AG04450 (cell line): ENCODE results near the gene PTPRD. TPM values are rescaled to one million over a fixed set of nuclear protein-coding genes. Genes with fewer than 3 reads are reported as not detected.

Experiments used
- CTCF ChIA-PET: fragments of 300-600, 350-600 bp; formaldehyde crosslinking; extraction: SDS; loops from one replicate; lab custom pipeline; 2022; ENCODE audit warnings: antibody characterized with exemption, inconsistent platforms; lab: Charles Lee
- POLR2A ChIA-PET: fragments of 350-600 bp; formaldehyde crosslinking; extraction: SDS; loops from one replicate; lab custom pipeline; 2021; ENCODE audit warnings: antibody characterized with exemption, inconsistent platforms; lab: Yijun Ruan, JAX
- DNase-seq: peaks from one replicate; pipeline ENCODE4 v3.0.0-alpha.2; 2011; ENCODE audit warnings: low read depth, low spot score
- H3K27ac ChIP-seq: one replicate; pipeline ENCODE4 v1.5.1; 2012; ENCODE audit warnings: low read depth, low read length, control low read depth
- H3K27me3 ChIP-seq: one replicate; pipeline ENCODE4 v1.6.0; 2012; ENCODE audit warnings: low read length; ENCODE audit not compliant: control insufficient read depth, insufficient read depth
- H3K4me3 ChIP-seq: 2 replicates; pipeline ENCODE4 v1.5.1; 2011; ENCODE audit warnings: mild to moderate bottlenecking, low read depth, low read length, control low read depth
- H3K9me3 ChIP-seq: 2 replicates; pipeline ENCODE4 v1.5.1; 2012; ENCODE audit warnings: low read length; ENCODE audit not compliant: control insufficient read depth, insufficient read depth
- CTCF ChIP-seq: IDR thresholded peaks from 2 replicates; pipeline ENCODE4 v1.5.1; 2011; ENCODE audit warnings: low read depth, low read length, control low read depth, inconsistent platforms
- polyA plus RNA-seq: library from polyadenylated mRNA; depleted of rRNA; stranded (reverse); fragments of >200 nt; gene quantifications from 2 replicates; pipeline ENCODE4 v1.2.3, GENCODE V29; 2011

PTPRD gene
- polyA plus RNA-seq, 1 experiment, result 0.19 TPM

- Histone ChIP-seq H3K4me3 (no peak overlapping the region), H3K9me3 (no peaks in the 10 kb centered on the region), H3K27me3 (no peaks in the 10 kb centered on the region), H3K27ac (no peak overlapping the region)
- TF ChIP-seq CTCF, result no peak
- no peak for DNase-seq
- CTCF ChIA-PET, result no interaction called here
- POLR2A ChIA-PET, result no interaction called here
Observed at GRCh38 chr9:9202276-9202675, 1410.5 kb downstream of the PTPRD start.

- CTCF ChIA-PET, result no interaction called here
- no peak for DNase-seq
- Histone ChIP-seq H3K9me3 (peaks cover 5% of the 10 kb centered on the region), H3K27ac (no peak overlapping the region), H3K27me3 (no peaks in the 10 kb centered on the region), H3K4me3 (no peak overlapping the region)
- no peak for TF ChIP-seq CTCF
- POLR2A ChIA-PET, result no interaction called here
Observed at GRCh38 chr9:9186086-9186485, 1426.7 kb downstream of the PTPRD start.

- ChIA-PET CTCF (no interaction called here), POLR2A (no interaction called here)
- TF ChIP-seq CTCF, result no peak
Observed at GRCh38 chr9:9182431-9182830, 1430.4 kb downstream of the PTPRD start.

DNA sequence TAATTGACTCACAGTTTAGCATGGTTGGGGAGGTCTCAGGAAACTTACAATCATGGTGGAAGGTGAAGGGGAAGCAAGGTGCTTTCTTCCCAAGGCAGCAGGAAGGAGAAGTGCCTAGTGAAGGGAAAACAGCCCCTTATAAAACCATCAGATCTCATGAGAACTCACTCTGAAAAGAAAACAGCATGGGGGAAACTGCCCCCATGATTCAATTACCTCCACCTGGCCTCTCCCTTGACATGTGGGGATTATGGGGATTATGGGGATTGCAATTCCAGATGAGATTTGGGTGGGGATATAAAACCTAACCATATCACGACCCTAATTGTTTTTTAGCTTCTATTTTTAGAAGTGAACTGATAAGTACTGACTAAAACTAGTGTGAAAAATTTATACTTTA is 1435.7 kb downstream of the PTPRD start:
- no peaks in the 10 kb centered on the region for H3K27me3 ChIP-seq
- CTCF ChIA-PET, result no interaction called here
- POLR2A ChIA-PET, result no interaction called here
- no peak for TF ChIP-seq CTCF
- H3K9me3 ChIP-seq, result no peaks in the 10 kb centered on the region; the same call in 1 of the 2 replicates
- DNase-seq, result no peak
- H3K27ac ChIP-seq, result no peak overlapping the region
- no peak overlapping the region for H3K4me3 ChIP-seq

More at GRCh38 chr9:9182431-9182830, 1430.4 kb downstream of the PTPRD start:
- Histone ChIP-seq H3K9me3 (peaks cover 5% of the 10 kb centered on the region), H3K27me3 (no peaks in the 10 kb centered on the region), H3K4me3 (no peak overlapping the region), H3K27ac (no peak overlapping the region)
- no peak for DNase-seq

DNA sequence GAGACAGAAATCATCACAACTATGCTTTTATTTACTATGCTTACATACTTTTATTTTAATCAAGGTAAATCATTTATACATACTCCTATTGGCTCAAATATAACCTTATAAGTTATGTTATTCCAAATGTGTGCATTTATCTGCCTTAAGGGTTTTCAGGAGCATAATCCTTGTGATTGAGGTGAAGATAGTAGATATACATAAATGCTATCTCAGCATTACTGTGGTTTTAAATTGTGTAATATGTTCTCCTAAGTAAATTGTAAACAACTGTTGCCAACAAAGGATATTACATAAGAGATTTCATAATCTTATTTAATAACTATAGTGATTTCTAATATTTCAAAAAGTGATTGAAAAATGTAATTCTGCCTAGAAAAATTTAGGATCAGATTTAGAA is 1438.4 kb downstream of the PTPRD start:
- ChIA-PET CTCF (no interaction called here), POLR2A (no interaction called here)
- H3K4me3 ChIP-seq, result no peak overlapping the region
- H3K27ac ChIP-seq, result no peak overlapping the region
- no peak for TF ChIP-seq CTCF
- H3K9me3 ChIP-seq, result no peaks in the 10 kb centered on the region; the same call in 1 of the 2 replicates
- DNase-seq, result no peak
- H3K27me3 ChIP-seq, result no peaks in the 10 kb centered on the region
